Neural cell (in vitro differentiated cells): ENCODE data around the gene NPHP4. TPM values are rescaled to one million over a fixed set of nuclear protein-coding genes. Genes with fewer than 3 reads are reported as not detected.

Source experiments
- H2AFZ ChIP-seq: fragments of 200-600, 300-800 bp; sonication (generic), shearing (Covaris generic); 2 replicates; pipeline ENCODE4 v1.6.0; 2014; ENCODE audit warnings: low read depth, mild to moderate bottlenecking, antibody characterized with exemption, low read length, moderate library complexity
- H3F3A ChIP-seq: fragments of 200-600 bp; shearing (Covaris generic); 2 replicates; pipeline ENCODE4 v1.6.1; 2016; ENCODE audit warnings: mild to moderate bottlenecking, moderate library complexity, mixed read lengths, antibody characterized with exemption, low read length; ENCODE audit not compliant: insufficient read depth, poor library complexity, severe bottlenecking
- H3K27ac ChIP-seq: fragments of 200-600, 300-800 bp; sonication (generic), shearing (Covaris generic); 2 replicates; pipeline ENCODE4 v1.5.1; 2014; ENCODE audit warnings: mild to moderate bottlenecking, low read length, moderate library complexity
- H3K27me3 ChIP-seq: fragments of 300-800, 200-600 bp; sonication (generic), shearing (Covaris generic); 2 replicates; pipeline ENCODE4 v1.6.0; 2014; ENCODE audit warnings: mild to moderate bottlenecking, low read depth, low read length, moderate library complexity; ENCODE audit not compliant: insufficient read depth
- H3K36me3 ChIP-seq: fragments of 300-800, 200-600 bp; sonication (generic), shearing (Covaris generic); 2 replicates; pipeline ENCODE4 v1.5.1; 2014; ENCODE audit warnings: mild to moderate bottlenecking, antibody characterized with exemption, low read length, moderate library complexity; ENCODE audit not compliant: insufficient read depth
- H3K4me2 ChIP-seq: fragments of 300-800, 200-600 bp; sonication (generic), shearing (Covaris generic); 2 replicates; pipeline ENCODE4 v1.6.0; 2014; ENCODE audit warnings: mild to moderate bottlenecking, low read length
- H3K4me3 ChIP-seq: fragments of 300-800, 200-600 bp; sonication (generic), shearing (Covaris generic); 2 replicates; pipeline ENCODE4 v1.5.1; 2014; ENCODE audit warnings: mild to moderate bottlenecking, low read length, moderate library complexity
- H3K79me2 ChIP-seq: fragments of 200-600 bp; shearing (Covaris generic); replicated peaks from 2 replicates; pipeline ENCODE4 v1.6.0; 2014; ENCODE audit warnings: mild to moderate bottlenecking, low read length, moderate library complexity; ENCODE audit not compliant: insufficient read depth
- H3K9ac ChIP-seq: fragments of 300-800, 200-600 bp; sonication (generic), shearing (Covaris generic); 2 replicates; pipeline ENCODE4 v1.6.1; 2016; ENCODE audit warnings: mild to moderate bottlenecking, low read length, mixed read lengths
- H3K9me2 ChIP-seq: fragments of 200-600 bp; shearing (Covaris generic); 2 replicates; pipeline ENCODE4 v1.6.1; 2016; ENCODE audit warnings: mild to moderate bottlenecking, low read length, mixed read lengths; ENCODE audit not compliant: insufficient read depth
- H3K9me3 ChIP-seq: fragments of 200-600, 300-800 bp; sonication (generic), shearing (Covaris generic); 2 replicates; pipeline ENCODE4 v1.6.1; 2016; ENCODE audit warnings: mild to moderate bottlenecking, mixed run types, low read length, moderate library complexity, mixed read lengths
- H4K20me1 ChIP-seq: fragments of 200-600 bp; shearing (Covaris generic); 2 replicates; pipeline ENCODE4 v1.6.1; 2016; ENCODE audit warnings: mild to moderate bottlenecking, mixed run types; ENCODE audit not compliant: insufficient read depth
- CTCF ChIP-seq: fragments of 450-650 bp; IDR thresholded peaks from 2 replicates; pipeline ENCODE4 v1.5.1; 2014; ENCODE audit warnings: antibody characterized with exemption, mild to moderate bottlenecking, moderate library complexity; ENCODE audit not compliant: poor library complexity, severe bottlenecking
- EP300 ChIP-seq: fragments of 450-650 bp; conservative IDR thresholded peaks from 2 replicates; pipeline ENCODE4 v1.6.1; 2014; ENCODE audit warnings: antibody characterized with exemption, mild to moderate bottlenecking, moderate library complexity; ENCODE audit not compliant: poor library complexity, severe bottlenecking
- EZH2 ChIP-seq: fragments of 200-600, 300-800 bp; shearing (Covaris generic), sonication (generic); IDR thresholded peaks from 2 replicates; pipeline ENCODE4 v1.6.1; 2014; ENCODE audit warnings: antibody characterized with exemption, low read length, borderline replicate concordance, mild to moderate bottlenecking; ENCODE audit not compliant: insufficient read depth, poor library complexity, severe bottlenecking
- MXI1 ChIP-seq: fragments of 450-650 bp; conservative IDR thresholded peaks from 2 replicates; pipeline ENCODE4 v1.6.1; 2014; ENCODE audit warnings: antibody characterized with exemption, mild to moderate bottlenecking; ENCODE audit not compliant: poor library complexity, severe bottlenecking
- POLR2AphosphoS5 ChIP-seq: IDR thresholded peaks from 2 replicates; pipeline ENCODE4 v1.6.1; 2012
- RAD21 ChIP-seq: fragments of 450-650 bp; conservative IDR thresholded peaks from 2 replicates; pipeline ENCODE4 v1.6.1; 2014; ENCODE audit warnings: antibody characterized with exemption, mild to moderate bottlenecking, moderate library complexity
- SMC3 ChIP-seq: fragments of 450-650 bp; conservative IDR thresholded peaks from 2 replicates; pipeline ENCODE4 v1.6.1; 2014; ENCODE audit warnings: antibody characterized with exemption, mild to moderate bottlenecking, moderate library complexity; ENCODE audit not compliant: poor library complexity
- TAF1 ChIP-seq: IDR thresholded peaks from 2 replicates; pipeline ENCODE4 v1.6.1; 2012; ENCODE audit warnings: low read depth
- polyA plus RNA-seq: library from polyadenylated mRNA; depleted of rRNA; stranded (reverse); fragments of >200 nt; gene quantifications from 2 replicates; pipeline ENCODE4 v1.2.3, GENCODE V29; 2014
- TF ChIP-seq, protein P1 (sequence below): IDR thresholded peaks from 2 replicates; pipeline ENCODE4 v1.6.1; 2012; ENCODE audit warnings: borderline replicate concordance

The NPHP4 gene
- polyA plus RNA-seq, 1 donor from 2014 or later, result 17.1 TPM

GRCh38 chr1:5814046-5814619, 178.1 kb downstream of the NPHP4 start:
- no peak overlapping the region for H3K27ac ChIP-seq
- H3F3A ChIP-seq, result no peaks in the 10 kb centered on the region
- H3K9me2 ChIP-seq, result no peaks in the 10 kb centered on the region
- no peak overlapping the region for H3K9ac ChIP-seq
- no peak overlapping the region for H3K4me2 ChIP-seq
- no peaks in the 10 kb centered on the region for H3K36me3 ChIP-seq
- no peaks in the 10 kb centered on the region for H4K20me1 ChIP-seq
- H3K9me3 ChIP-seq, result peaks cover 3% of the 10 kb centered on the region
- no peak overlapping the region for H3K4me3 ChIP-seq
- H2AFZ ChIP-seq, result no peak overlapping the region
- no peaks in the 10 kb centered on the region for H3K27me3 ChIP-seq
- H3K79me2 ChIP-seq, result no peaks in the 10 kb centered on the region
- no peak for TF ChIP-seq POLR2AphosphoS5
- TF ChIP-seq MXI1, result no peak
- TF ChIP-seq RAD21, result no peak
- TF ChIP-seq EZH2, result no peak
- TF ChIP-seq EP300, result no peak
- TF ChIP-seq SMC3, result no peak
- no peak for TF ChIP-seq TAF1
- TF ChIP-seq, protein P1, sequence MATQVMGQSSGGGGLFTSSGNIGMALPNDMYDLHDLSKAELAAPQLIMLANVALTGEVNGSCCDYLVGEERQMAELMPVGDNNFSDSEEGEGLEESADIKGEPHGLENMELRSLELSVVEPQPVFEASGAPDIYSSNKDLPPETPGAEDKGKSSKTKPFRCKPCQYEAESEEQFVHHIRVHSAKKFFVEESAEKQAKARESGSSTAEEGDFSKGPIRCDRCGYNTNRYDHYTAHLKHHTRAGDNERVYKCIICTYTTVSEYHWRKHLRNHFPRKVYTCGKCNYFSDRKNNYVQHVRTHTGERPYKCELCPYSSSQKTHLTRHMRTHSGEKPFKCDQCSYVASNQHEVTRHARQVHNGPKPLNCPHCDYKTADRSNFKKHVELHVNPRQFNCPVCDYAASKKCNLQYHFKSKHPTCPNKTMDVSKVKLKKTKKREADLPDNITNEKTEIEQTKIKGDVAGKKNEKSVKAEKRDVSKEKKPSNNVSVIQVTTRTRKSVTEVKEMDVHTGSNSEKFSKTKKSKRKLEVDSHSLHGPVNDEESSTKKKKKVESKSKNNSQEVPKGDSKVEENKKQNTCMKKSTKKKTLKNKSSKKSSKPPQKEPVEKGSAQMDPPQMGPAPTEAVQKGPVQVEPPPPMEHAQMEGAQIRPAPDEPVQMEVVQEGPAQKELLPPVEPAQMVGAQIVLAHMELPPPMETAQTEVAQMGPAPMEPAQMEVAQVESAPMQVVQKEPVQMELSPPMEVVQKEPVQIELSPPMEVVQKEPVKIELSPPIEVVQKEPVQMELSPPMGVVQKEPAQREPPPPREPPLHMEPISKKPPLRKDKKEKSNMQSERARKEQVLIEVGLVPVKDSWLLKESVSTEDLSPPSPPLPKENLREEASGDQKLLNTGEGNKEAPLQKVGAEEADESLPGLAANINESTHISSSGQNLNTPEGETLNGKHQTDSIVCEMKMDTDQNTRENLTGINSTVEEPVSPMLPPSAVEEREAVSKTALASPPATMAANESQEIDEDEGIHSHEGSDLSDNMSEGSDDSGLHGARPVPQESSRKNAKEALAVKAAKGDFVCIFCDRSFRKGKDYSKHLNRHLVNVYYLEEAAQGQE, result no peak
- TF ChIP-seq CTCF, result no peak

DNA sequence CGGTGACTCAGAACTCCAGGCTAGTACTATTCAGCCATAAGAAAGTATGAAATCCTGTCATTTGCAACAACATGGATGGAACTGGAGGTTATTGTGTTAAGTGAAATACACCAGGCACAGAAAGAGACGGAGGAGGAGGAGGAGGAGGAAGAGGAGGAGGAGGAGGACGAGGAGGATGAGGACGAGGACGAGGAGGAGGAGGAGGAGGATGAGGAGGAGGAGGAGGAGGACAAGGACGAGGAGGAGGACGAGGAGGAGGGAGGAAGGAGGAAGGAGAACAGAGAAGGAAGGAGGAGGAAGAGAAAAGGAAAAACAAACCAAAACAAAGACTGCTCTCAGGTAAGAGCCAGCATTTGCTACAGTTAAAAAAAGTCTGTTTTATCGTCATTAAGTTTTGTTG, 178.7 kb downstream of the NPHP4 start:
- H3K9ac ChIP-seq, result no peak overlapping the region
- peaks cover 3% of the 10 kb centered on the region for H3K9me3 ChIP-seq
- TF ChIP-seq EP300 (no peak), CTCF (no peak), TAF1 (no peak), MXI1 (no peak), EZH2 (no peak), SMC3 (no peak), RAD21 (no peak), POLR2AphosphoS5 (no peak)
- TF ChIP-seq, protein P1, result no peak
- H3K79me2 ChIP-seq, result no peaks in the 10 kb centered on the region
- no peaks in the 10 kb centered on the region for H3K27me3 ChIP-seq
- no peaks in the 10 kb centered on the region for H4K20me1 ChIP-seq
- H2AFZ ChIP-seq, result no peak overlapping the region
- H3K4me2 ChIP-seq, result no peak overlapping the region
- no peak overlapping the region for H3K27ac ChIP-seq
- no peaks in the 10 kb centered on the region for H3K9me2 ChIP-seq
- H3K4me3 ChIP-seq, result no peak overlapping the region
- H3F3A ChIP-seq, result no peaks in the 10 kb centered on the region
- H3K36me3 ChIP-seq, result no peaks in the 10 kb centered on the region
